Kidney tubule cell (primary cell): ENCODE results near the gene CELF3.

Source experiments
- DNase-seq: peaks from one replicate; pipeline ENCODE4 v3.0.0-alpha.2; 2018; ENCODE audit warnings: low spot score

The CELF3 gene

GRCh38 chr1:151720974-151721787 is 4.6 kb upstream of the CELF3 start, which contains the start of gene RIIAD1:
RIIAD1 (plus strand) TSS chr1:151721522; CDS start chr1:151721537, 15 bp downstream.
- DNase-seq, result peak; percentile 14

GRCh38 chr1:151720554-151720953 is 4.0 kb upstream of the CELF3 start:
- no peak for DNase-seq

- DNase-seq, result no peak
Measured at GRCh38 chr1:151720125-151720524, 3.5 kb upstream of the CELF3 start.

- no peak for DNase-seq
Measured at GRCh38 chr1:151718666-151719065, 2.1 kb upstream of the CELF3 start.

- no peak for DNase-seq
Measured at GRCh38 chr1:151718011-151718431, 1.4 kb upstream of the CELF3 start.

- DNase-seq, result no peak
Measured at GRCh38 chr1:151716405-151716762, 219 bp downstream of the CELF3 start.

GRCh38 chr1:151715726-151716404 is 738 bp downstream of the CELF3 start:
- DNase-seq, result no peak

GRCh38 chr1:151714820-151715725 is 1.5 kb downstream of the CELF3 start:
- DNase-seq, result no peak

- DNase-seq, result no peak
Measured at GRCh38 chr1:151713874-151714273, 2.7 kb downstream of the CELF3 start.

- peak; percentile 66 for DNase-seq
Measured at GRCh38 chr1:151713044-151713443, 3.6 kb downstream of the CELF3 start.

GRCh38 chr1:151711951-151712350 is 4.7 kb downstream of the CELF3 start:
- no peak for DNase-seq

- no peak for DNase-seq
Measured at GRCh38 chr1:151711044-151711800, 5.4 kb downstream of the CELF3 start.

GRCh38 chr1:151710187-151710840 is 6.3 kb downstream of the CELF3 start:
- peak; percentile 38 for DNase-seq

- DNase-seq, result no peak
Measured at GRCh38 chr1:151708891-151709290, 7.7 kb downstream of the CELF3 start.

GRCh38 chr1:151707541-151708065 is 9.0 kb downstream of the CELF3 start:
- no peak for DNase-seq

- DNase-seq, result no peak
Measured at GRCh38 chr1:151706464-151707415, 9.9 kb downstream of the CELF3 start.

GRCh38 chr1:151705753-151706463 is 10.7 kb downstream of the CELF3 start:
- DNase-seq, result no peak

GRCh38 chr1:151705146-151705545 is 11.5 kb downstream of the CELF3 start:
- no peak for DNase-seq

- DNase-seq, result no peak
Measured at GRCh38 chr1:151704246-151704645, 12.4 kb downstream of the CELF3 start.
